SJSA1 (cell line): ENCODE measurements around the gene SCLT1. TPM values are rescaled to one million over a fixed set of nuclear protein-coding genes. Genes with fewer than 3 reads are reported as not detected.

Source experiments
- DNase-seq, 2 experiments: peaks; one replicate each; pipeline ENCODE4 v3.0.0-alpha.2; 2015 to 2020; ENCODE audit warnings: low spot score in 2 of 2, low read depth in 1 of 2
- H3K27ac ChIP-seq: fragments of 250-450 bp; sonication (Bioruptor Pico); 2 replicates; pipeline ENCODE4 v1.5.1; 2020; ENCODE audit warnings: mild to moderate bottlenecking, moderate library complexity
- H3K27me3 ChIP-seq: fragments of 250-450 bp; sonication (Bioruptor Pico); replicated peaks from 2 replicates; pipeline ENCODE4 v1.5.1; 2020; ENCODE audit warnings: mild to moderate bottlenecking, moderate library complexity
- H3K36me3 ChIP-seq: fragments of 250-450 bp; sonication (Bioruptor Pico); 2 replicates; pipeline ENCODE4 v1.5.1; 2020; ENCODE audit warnings: mild to moderate bottlenecking
- H3K4me1 ChIP-seq: fragments of 250-450 bp; sonication (Bioruptor Pico); replicated peaks from 2 replicates; pipeline ENCODE4 v1.6.1; 2021; ENCODE audit warnings: mild to moderate bottlenecking
- H3K4me3 ChIP-seq: fragments of 250-450 bp; sonication (Bioruptor Pico); 2 replicates; pipeline ENCODE4 v1.5.1; 2020; ENCODE audit warnings: mild to moderate bottlenecking
- H3K9me3 ChIP-seq: fragments of 250-450 bp; sonication (Bioruptor Pico); replicated peaks from 2 replicates; pipeline ENCODE4 v1.5.1; 2020; ENCODE audit warnings: mild to moderate bottlenecking
- total RNA-seq: library from RNA; depleted of rRNA; stranded (reverse); fragments of >200 nt; shearing (Covaris generic); gene quantifications from 2 replicates; pipeline ENCODE4 v1.2.3, GENCODE V29; 2014; rRNA removed

Gene SCLT1
- total RNA-seq, 1 experiment from 2014 or later: 33.7 TPM

- H3K27me3 ChIP-seq: no peaks in the 10 kb centered on the region
- H3K27ac ChIP-seq: no peak overlapping the region
- no peak overlapping the region for H3K4me3 ChIP-seq
- H3K36me3 ChIP-seq: peaks cover 91% of the 10 kb centered on the region
- no peaks in the 10 kb centered on the region for H3K9me3 ChIP-seq
- no peaks in the 10 kb centered on the region for H3K4me1 ChIP-seq
- no peak for DNase-seq
These were observed 243.1 kb downstream of the SCLT1 start for GRCh38 chr4:128850252-128850651.

- DNase-seq: no peak
- peaks cover 91% of the 10 kb centered on the region for H3K36me3 ChIP-seq
- no peak overlapping the region for H3K27ac ChIP-seq
- no peaks in the 10 kb centered on the region for H3K27me3 ChIP-seq
- H3K4me3 ChIP-seq: no peak overlapping the region
- H3K9me3 ChIP-seq: no peaks in the 10 kb centered on the region
- H3K4me1 ChIP-seq: no peaks in the 10 kb centered on the region
These were observed 244.9 kb downstream of the SCLT1 start for GRCh38 chr4:128848461-128848860.

GRCh38 chr4:128847082-128847724 is 246.1 kb downstream of the SCLT1 start:
- no peak overlapping the region for H3K27ac ChIP-seq
- H3K4me3 ChIP-seq: no peak overlapping the region
- H3K9me3 ChIP-seq: no peaks in the 10 kb centered on the region; the same call in 1 of the 2 replicates
- no peak for DNase-seq
- H3K27me3 ChIP-seq: no peaks in the 10 kb centered on the region
- no peaks in the 10 kb centered on the region for H3K4me1 ChIP-seq
- H3K36me3 ChIP-seq: peaks cover 92% of the 10 kb centered on the region

DNA sequence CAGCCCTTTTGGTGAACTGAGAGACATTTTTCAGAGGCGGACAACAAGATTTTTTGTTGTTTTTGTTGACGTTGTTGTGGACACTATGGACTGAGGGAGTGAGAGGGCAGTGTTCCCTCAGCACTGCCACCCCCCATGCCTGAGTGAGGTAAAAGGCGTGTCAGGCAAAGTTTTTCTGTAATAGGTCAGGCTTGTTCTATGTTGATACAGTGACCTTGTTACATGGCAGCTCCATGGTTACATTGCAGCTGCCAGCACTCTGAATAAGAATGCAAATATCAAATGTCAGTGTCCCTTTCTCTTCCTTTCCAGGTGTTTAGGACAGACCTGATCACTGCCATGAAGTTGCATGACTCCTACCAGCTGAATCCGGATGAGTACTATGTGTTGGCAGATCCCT is 247.3 kb downstream of the SCLT1 start:
- Histone ChIP-seq H3K4me3 (no peak overlapping the region), H3K36me3 (peaks cover 87% of the 10 kb centered on the region), H3K27ac (no peak overlapping the region), H3K9me3 (no peaks in the 10 kb centered on the region; the same call in 1 of the 2 replicates), H3K4me1 (no peaks in the 10 kb centered on the region), H3K27me3 (no peaks in the 10 kb centered on the region)
- DNase-seq: no peak

DNA sequence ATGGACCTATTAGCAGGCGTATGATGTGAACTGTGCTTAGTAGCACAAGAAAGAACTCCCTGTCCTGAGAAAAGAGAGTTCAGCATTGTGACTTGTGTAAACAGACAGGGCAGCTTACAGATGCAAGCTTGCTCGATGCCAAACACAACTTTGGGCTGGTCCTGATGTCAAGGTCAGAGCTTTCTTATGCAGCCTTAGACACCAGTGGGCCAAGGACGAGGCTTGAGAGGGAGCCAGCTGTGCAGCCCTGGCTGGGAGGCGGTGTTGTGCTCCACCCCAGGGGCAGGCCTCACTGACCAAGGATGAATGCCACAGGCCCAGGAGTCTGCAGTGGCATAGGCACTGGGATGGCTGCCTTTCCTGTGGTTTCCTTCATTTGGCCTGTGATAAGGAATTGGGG is 248.4 kb downstream of the SCLT1 start:
- DNase-seq: no peak
- Histone ChIP-seq H3K27ac (no peak overlapping the region), H3K4me1 (no peaks in the 10 kb centered on the region), H3K27me3 (no peaks in the 10 kb centered on the region), H3K9me3 (no peaks in the 10 kb centered on the region; the same call in 1 of the 2 replicates), H3K4me3 (no peak overlapping the region), H3K36me3 (peaks cover 88% of the 10 kb centered on the region)

GRCh38 chr4:128841402-128841801 is 251.9 kb downstream of the SCLT1 start:
- Histone ChIP-seq H3K27me3 (no peaks in the 10 kb centered on the region), H3K27ac (no peak overlapping the region), H3K4me3 (no peak overlapping the region), H3K36me3 (peaks cover 64% of the 10 kb centered on the region), H3K9me3 (no peaks in the 10 kb centered on the region; the same call in 1 of the 2 replicates), H3K4me1 (no peaks in the 10 kb centered on the region)
- DNase-seq: no peak

DNA sequence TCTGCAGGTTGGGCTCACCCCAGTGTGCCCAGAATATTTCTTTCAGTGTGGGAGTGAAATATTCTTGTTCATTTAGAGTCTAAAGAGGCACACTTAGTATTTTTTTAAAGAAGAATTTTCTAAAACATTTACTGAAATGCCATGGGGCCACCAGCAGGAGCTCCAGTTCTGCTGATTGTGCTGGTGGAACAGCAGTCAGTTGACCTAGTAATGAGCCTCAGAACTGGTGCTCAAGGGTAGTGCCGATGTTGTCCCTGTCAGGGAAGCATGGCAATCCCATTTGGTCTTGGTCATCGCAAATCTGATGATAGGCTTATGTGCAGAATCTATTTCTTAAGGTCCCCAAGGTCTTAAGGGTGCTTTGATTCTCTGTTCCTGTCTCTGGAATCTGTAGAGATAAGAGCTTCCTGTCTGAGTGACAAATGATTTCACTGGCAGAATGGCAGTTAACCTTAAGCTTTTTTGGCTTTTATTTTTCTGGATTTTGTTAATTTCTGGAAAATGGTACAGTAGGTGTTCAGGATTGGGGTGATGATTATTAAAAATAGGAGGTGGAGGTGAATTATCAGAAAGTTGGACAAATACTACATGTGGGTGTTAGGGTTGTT is 252.5 kb downstream of the SCLT1 start:
- DNase-seq: no peak
- H3K27me3 ChIP-seq: no peaks in the 10 kb centered on the region
- peaks cover 60% of the 10 kb centered on the region for H3K36me3 ChIP-seq
- H3K27ac ChIP-seq: no peak overlapping the region
- no peaks in the 10 kb centered on the region for H3K4me1 ChIP-seq
- H3K9me3 ChIP-seq: no peaks in the 10 kb centered on the region; the same call in 1 of the 2 replicates
- no peak overlapping the region for H3K4me3 ChIP-seq

DNA sequence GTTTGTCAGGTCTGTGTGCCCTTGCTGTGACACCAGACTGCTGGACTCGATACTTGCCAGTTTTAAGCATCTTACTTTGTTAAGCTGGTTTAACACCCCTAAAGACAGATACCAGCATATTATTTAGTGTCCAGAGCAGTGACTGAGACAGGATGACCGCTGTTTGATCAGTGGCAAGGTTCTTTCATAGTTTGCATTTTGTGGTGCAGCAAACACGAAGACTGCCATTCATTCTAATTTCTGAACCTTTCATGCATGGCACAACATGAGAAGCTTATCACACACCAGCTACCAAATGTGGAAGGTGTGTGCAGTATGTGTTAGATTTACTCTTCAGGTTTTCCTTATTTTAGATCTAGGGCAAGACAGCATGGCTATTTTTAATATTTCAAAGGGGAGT is 255.7 kb downstream of the SCLT1 start:
- H3K4me1 ChIP-seq: no peaks in the 10 kb centered on the region
- H3K9me3 ChIP-seq: no peaks in the 10 kb centered on the region
- H3K36me3 ChIP-seq: peaks cover 53% of the 10 kb centered on the region
- H3K4me3 ChIP-seq: no peak overlapping the region
- no peak for DNase-seq
- H3K27me3 ChIP-seq: no peaks in the 10 kb centered on the region
- H3K27ac ChIP-seq: no peak overlapping the region

- H3K4me1 ChIP-seq: no peaks in the 10 kb centered on the region
- no peak for DNase-seq
- H3K27ac ChIP-seq: no peak overlapping the region
- no peaks in the 10 kb centered on the region for H3K9me3 ChIP-seq
- no peak overlapping the region for H3K4me3 ChIP-seq
- peaks cover 55% of the 10 kb centered on the region for H3K36me3 ChIP-seq
- no peaks in the 10 kb centered on the region for H3K27me3 ChIP-seq
These were observed 256.1 kb downstream of the SCLT1 start for GRCh38 chr4:128837198-128837597.

DNA sequence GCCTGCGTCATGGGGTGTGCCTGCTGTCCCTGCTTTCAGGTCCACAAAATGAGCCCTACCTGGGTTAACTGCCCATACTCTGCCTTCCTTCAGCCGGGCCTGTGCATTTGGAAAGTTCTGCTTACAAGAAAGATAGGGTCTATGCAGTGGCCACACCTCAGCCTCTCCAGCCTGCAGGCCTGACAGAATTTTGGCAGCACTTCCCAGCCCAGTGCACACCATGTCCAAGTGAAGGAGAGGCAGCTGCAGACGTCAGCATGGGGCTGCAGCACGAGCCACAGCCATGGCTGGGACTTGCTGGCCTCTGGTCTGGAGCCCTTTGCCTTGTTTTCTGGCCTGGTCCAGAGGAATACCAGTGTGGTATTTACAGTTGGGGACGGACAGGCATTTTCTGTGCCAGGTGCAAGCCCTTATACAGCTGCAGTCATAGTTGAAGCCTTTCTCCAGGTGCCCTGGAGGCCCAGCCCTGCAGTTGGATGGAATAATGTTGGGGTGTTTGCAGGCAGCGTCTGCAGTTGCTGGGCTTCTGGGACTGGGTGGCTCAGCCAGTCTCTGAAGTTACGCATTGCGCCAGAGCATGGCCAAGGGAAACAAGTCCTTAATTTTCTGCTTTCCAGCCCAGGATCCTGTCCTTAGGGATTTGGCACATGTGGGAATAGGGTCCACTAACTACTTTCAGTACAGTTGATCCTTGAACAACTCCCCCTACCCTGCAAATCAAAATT is 257.7 kb downstream of the SCLT1 start:
- Histone ChIP-seq H3K27ac (no peak overlapping the region), H3K36me3 (peaks cover 51% of the 10 kb centered on the region), H3K9me3 (no peaks in the 10 kb centered on the region), H3K4me1 (peaks cover 12% of the 10 kb centered on the region), H3K4me3 (no peak overlapping the region), H3K27me3 (no peaks in the 10 kb centered on the region)
- no peak for DNase-seq

Other genes with a start within 250 kb of the SCLT1 start
- gene C4orf33, start 2.6 kb upstream of the SCLT1 start, total RNA-seq: 21.6 and 38.3 TPM in 2 replicates